Panc1 (cell line): Measurements from ENCODE around the gene C16orf78.

Source experiments
- POLR2AphosphoS5 ChIP-seq: IDR thresholded peaks from 2 replicates; pipeline ENCODE4 v1.6.1; 2012; ENCODE audit warnings: mild to moderate bottlenecking, low read depth, low read length, moderate library complexity
- SIN3A ChIP-seq: IDR thresholded peaks from 2 replicates; pipeline ENCODE4 v1.6.1; 2012; ENCODE audit warnings: low read depth, mild to moderate bottlenecking, low read length, moderate library complexity, borderline replicate concordance; ENCODE audit not compliant: insufficient read depth
- TCF7L2 ChIP-seq: IDR thresholded peaks from 2 replicates; pipeline ENCODE4 v1.6.1; 2011; ENCODE audit warnings: mild to moderate bottlenecking, low read depth, low read length, inconsistent platforms
- TF ChIP-seq, protein P1 (sequence below): fragments of 450-650 bp; IDR thresholded peaks from 2 replicates; pipeline ENCODE4 v1.5.1; 2017; ENCODE audit warnings: mild to moderate bottlenecking
- TF ChIP-seq, protein P2 (sequence below), 2 experiments: IDR thresholded peaks; 2 replicates each; pipeline ENCODE4 v1.6.1; 2011 to 2012; ENCODE audit warnings: low read depth in 2 of 2, control low read depth in 1 of 2, low read length in 1 of 2, mild to moderate bottlenecking in 1 of 2, moderate library complexity in 1 of 2; ENCODE audit not compliant: insufficient read depth in 1 of 2

DNA sequence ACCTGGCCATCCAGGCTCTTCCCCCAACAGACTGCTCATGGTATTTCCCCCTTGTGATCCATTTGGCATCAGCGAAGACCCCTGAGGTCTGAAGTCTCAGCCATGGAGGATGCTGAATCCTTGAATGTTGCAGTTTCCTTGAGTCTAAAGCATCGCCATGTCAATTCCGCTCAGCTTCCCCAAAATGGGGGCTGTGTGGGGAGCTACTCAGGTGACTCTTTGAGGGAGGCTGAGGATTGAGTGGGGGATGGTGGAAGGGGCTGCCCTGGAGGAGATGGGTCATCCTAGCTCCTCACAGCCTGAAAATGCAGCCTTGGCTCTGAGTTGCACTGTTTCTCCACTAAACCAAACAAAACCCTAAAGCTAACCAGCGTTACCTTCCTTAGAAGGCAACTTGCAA, 2.6 kb downstream of the C16orf78 start:
- TF ChIP-seq, protein P1, sequence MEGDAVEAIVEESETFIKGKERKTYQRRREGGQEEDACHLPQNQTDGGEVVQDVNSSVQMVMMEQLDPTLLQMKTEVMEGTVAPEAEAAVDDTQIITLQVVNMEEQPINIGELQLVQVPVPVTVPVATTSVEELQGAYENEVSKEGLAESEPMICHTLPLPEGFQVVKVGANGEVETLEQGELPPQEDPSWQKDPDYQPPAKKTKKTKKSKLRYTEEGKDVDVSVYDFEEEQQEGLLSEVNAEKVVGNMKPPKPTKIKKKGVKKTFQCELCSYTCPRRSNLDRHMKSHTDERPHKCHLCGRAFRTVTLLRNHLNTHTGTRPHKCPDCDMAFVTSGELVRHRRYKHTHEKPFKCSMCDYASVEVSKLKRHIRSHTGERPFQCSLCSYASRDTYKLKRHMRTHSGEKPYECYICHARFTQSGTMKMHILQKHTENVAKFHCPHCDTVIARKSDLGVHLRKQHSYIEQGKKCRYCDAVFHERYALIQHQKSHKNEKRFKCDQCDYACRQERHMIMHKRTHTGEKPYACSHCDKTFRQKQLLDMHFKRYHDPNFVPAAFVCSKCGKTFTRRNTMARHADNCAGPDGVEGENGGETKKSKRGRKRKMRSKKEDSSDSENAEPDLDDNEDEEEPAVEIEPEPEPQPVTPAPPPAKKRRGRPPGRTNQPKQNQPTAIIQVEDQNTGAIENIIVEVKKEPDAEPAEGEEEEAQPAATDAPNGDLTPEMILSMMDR: no peak
- TF ChIP-seq, protein P2, sequence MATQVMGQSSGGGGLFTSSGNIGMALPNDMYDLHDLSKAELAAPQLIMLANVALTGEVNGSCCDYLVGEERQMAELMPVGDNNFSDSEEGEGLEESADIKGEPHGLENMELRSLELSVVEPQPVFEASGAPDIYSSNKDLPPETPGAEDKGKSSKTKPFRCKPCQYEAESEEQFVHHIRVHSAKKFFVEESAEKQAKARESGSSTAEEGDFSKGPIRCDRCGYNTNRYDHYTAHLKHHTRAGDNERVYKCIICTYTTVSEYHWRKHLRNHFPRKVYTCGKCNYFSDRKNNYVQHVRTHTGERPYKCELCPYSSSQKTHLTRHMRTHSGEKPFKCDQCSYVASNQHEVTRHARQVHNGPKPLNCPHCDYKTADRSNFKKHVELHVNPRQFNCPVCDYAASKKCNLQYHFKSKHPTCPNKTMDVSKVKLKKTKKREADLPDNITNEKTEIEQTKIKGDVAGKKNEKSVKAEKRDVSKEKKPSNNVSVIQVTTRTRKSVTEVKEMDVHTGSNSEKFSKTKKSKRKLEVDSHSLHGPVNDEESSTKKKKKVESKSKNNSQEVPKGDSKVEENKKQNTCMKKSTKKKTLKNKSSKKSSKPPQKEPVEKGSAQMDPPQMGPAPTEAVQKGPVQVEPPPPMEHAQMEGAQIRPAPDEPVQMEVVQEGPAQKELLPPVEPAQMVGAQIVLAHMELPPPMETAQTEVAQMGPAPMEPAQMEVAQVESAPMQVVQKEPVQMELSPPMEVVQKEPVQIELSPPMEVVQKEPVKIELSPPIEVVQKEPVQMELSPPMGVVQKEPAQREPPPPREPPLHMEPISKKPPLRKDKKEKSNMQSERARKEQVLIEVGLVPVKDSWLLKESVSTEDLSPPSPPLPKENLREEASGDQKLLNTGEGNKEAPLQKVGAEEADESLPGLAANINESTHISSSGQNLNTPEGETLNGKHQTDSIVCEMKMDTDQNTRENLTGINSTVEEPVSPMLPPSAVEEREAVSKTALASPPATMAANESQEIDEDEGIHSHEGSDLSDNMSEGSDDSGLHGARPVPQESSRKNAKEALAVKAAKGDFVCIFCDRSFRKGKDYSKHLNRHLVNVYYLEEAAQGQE (IDR thresholded peaks at IDR 0.05; ENCODE audit: insufficient read depth in 1 of 2, low read depth in 2 of 2, low read length in 1 of 2): no peak
- TF ChIP-seq POLR2AphosphoS5 (no peak), TCF7L2 (no peak), SIN3A (no peak)
